ENCODE measurements around the gene PCDH15. TPM values are rescaled to one million over a fixed set of nuclear protein-coding genes. Genes with fewer than 3 reads are reported as not detected.

PCDH15 gene
- total RNA-seq, 4 donors from 2014 or later = not detected

GRCh38 chr10:54259104-54259503 is 541.9 kb downstream of the PCDH15 start:
- Histone ChIP-seq H3K4me1 (no peaks in the 10 kb centered on the region), H3K36me3 (no peaks in the 10 kb centered on the region), H3K4me3 (no peak overlapping the region), H3K27ac (no peak overlapping the region), H3K9me3 (no peaks in the 10 kb centered on the region), H3K27me3 (no peaks in the 10 kb centered on the region)
- no peak for TF ChIP-seq CTCF (IDR thresholded peaks at IDR 0.05)
- no peak for TF ChIP-seq POLR2A (IDR thresholded peaks at IDR 0.05)
- no peak for DNase-seq
- 44 to 51% methylated on average over 2 of the region's 2 CpGs for WGBS, 2 donors
- intact Hi-C loops (cut with DNase I) = no loop called here

- 55 to 69% methylated on average over 4 of the region's 4 CpGs for WGBS, 2 donors
- Histone ChIP-seq H3K4me1 (no peaks in the 10 kb centered on the region), H3K4me3 (no peak overlapping the region), H3K36me3 (no peaks in the 10 kb centered on the region), H3K27me3 (no peaks in the 10 kb centered on the region), H3K9me3 (peaks cover 0 to 4% (median 3%) of the 10 kb centered on the region in 3 donors), H3K27ac (no peak overlapping the region)
- DNase-seq = no peak
- TF ChIP-seq POLR2A (IDR thresholded peaks at IDR 0.05) (no peak), CTCF (IDR thresholded peaks at IDR 0.05) (no peak)
- intact Hi-C loops (cut with DNase I) = no loop called here
Measured at GRCh38 chr10:54234832-54235231, 566.2 kb downstream of the PCDH15 start.

- Histone ChIP-seq H3K36me3 (no peaks in the 10 kb centered on the region), H3K4me1 (no peaks in the 10 kb centered on the region), H3K4me3 (no peak overlapping the region), H3K27me3 (no peaks in the 10 kb centered on the region), H3K9me3 (no peaks in the 10 kb centered on the region), H3K27ac (no peak overlapping the region)
- no peak for DNase-seq
- intact Hi-C loops (cut with DNase I) = no loop called here
- no peak for TF ChIP-seq CTCF (IDR thresholded peaks at IDR 0.05)
- no peak for TF ChIP-seq POLR2A (IDR thresholded peaks at IDR 0.05)
- WGBS, 2 donors = 55 to 57% methylated on average over 2 of the region's 2 CpGs
Measured at GRCh38 chr10:54203401-54203800, 597.6 kb downstream of the PCDH15 start.

GRCh38 chr10:54198051-54198450 is 603.0 kb downstream of the PCDH15 start:
- TF ChIP-seq CTCF (IDR thresholded peaks at IDR 0.05) (no peak), POLR2A (IDR thresholded peaks at IDR 0.05) (no peak)
- intact Hi-C loops (cut with DNase I) = no loop called here
- no peaks in the 10 kb centered on the region for H3K27me3 ChIP-seq
- 61 to 77% methylated on average over 3 of the region's 3 CpGs for WGBS, 2 donors
- no peaks in the 10 kb centered on the region for H3K4me1 ChIP-seq
- no peaks in the 10 kb centered on the region for H3K9me3 ChIP-seq
- H3K36me3 ChIP-seq = no peaks in the 10 kb centered on the region
- no peak overlapping the region for H3K27ac ChIP-seq
- DNase-seq = no peak
- no peak overlapping the region for H3K4me3 ChIP-seq

- DNase-seq = no peak
- H3K9me3 ChIP-seq = no peaks in the 10 kb centered on the region
- intact Hi-C loops (cut with DNase I) = no loop called here
- H3K27me3 ChIP-seq = no peaks in the 10 kb centered on the region
- no peak overlapping the region for H3K4me3 ChIP-seq
- H3K36me3 ChIP-seq = no peaks in the 10 kb centered on the region
- H3K27ac ChIP-seq = no peak overlapping the region
- TF ChIP-seq POLR2A (IDR thresholded peaks at IDR 0.05) (no peak), CTCF (IDR thresholded peaks at IDR 0.05) (no peak)
- no peaks in the 10 kb centered on the region for H3K4me1 ChIP-seq
Measured at GRCh38 chr10:54194806-54195205, 606.2 kb downstream of the PCDH15 start.

All from esophagus squamous epithelium (tissue), 5 donors.